Calu3 (cell line): ENCODE measurements around the gene HBP1. TPM values are rescaled to one million over a fixed set of nuclear protein-coding genes. Genes with fewer than 3 reads are reported as not detected.
"Not testable (repeated sequence)": the region's sequence is repeated elsewhere in the genome, so short reads cannot be mapped to it uniquely, and the experiment has no call there.

ENCODE experiments used
- BruUV-seq: library from RNA; stranded (reverse); fragments of 400-500 nt; replicated peaks from 2 replicates; lab custom pipeline; 2021; lab: Mats Ljungman, UMichigan
- CTCF ChIA-PET: fragments of 300-600 bp; sonication (Branson Sonifier 250); formaldehyde crosslinking; loops from one replicate; lab custom pipeline; 2022; ENCODE audit warnings: antibody characterized with exemption; lab: Charles Lee
- DNase-seq: peaks from one replicate; pipeline ENCODE4 v3.0.0; 2022
- H3K27ac Mint-ChIP-seq: one replicate; pipeline ENCODE4 v1.8.0; 2022; ENCODE audit warnings: mixed read lengths; ENCODE audit not compliant: unreplicated experiment
- H3K27me3 Mint-ChIP-seq: one replicate; pipeline ENCODE4 v1.8.0; 2022; ENCODE audit warnings: mixed read lengths; ENCODE audit not compliant: unreplicated experiment
- H3K36me3 Mint-ChIP-seq: one replicate; pipeline ENCODE4 v1.8.0; 2022; ENCODE audit warnings: mild to moderate bottlenecking, moderate library complexity, mixed read lengths; ENCODE audit not compliant: insufficient read depth, unreplicated experiment
- H3K4me1 Mint-ChIP-seq: one replicate; pipeline ENCODE4 v1.8.0; 2022; ENCODE audit warnings: mild to moderate bottlenecking, low read depth, mixed read lengths; ENCODE audit not compliant: unreplicated experiment
- H3K4me3 Mint-ChIP-seq: one replicate; pipeline ENCODE4 v1.8.0; 2022; ENCODE audit warnings: mild to moderate bottlenecking, low read depth, moderate library complexity, mixed read lengths; ENCODE audit not compliant: unreplicated experiment
- H3K9me3 Mint-ChIP-seq: one replicate; pipeline ENCODE4 v1.8.0; 2022; ENCODE audit warnings: low read depth, mixed read lengths; ENCODE audit not compliant: unreplicated experiment
- intact Hi-C: fragments of 100-400 bp; cut with micrococcal nuclease; formaldehyde crosslinking; loops from one replicate; pipeline ENCODE4 v1.10.0; 2022; ENCODE audit not compliant: unreplicated experiment
- total RNA-seq: library from RNA; stranded (reverse); gene quantifications from 2 replicates; pipeline ENCODE4 v1.2.3, GENCODE V29; 2022
- TF ChIP-seq, protein P1 (sequence below): fragments of 200-600 bp; IDR thresholded peaks from one replicate; pipeline ENCODE4 v1.8.0; 2022; ENCODE audit warnings: antibody characterized with exemption; ENCODE audit not compliant: unreplicated experiment

HBP1 gene
- total RNA-seq, 1 experiment from 2014 or later, result 32.0 TPM

DNA sequence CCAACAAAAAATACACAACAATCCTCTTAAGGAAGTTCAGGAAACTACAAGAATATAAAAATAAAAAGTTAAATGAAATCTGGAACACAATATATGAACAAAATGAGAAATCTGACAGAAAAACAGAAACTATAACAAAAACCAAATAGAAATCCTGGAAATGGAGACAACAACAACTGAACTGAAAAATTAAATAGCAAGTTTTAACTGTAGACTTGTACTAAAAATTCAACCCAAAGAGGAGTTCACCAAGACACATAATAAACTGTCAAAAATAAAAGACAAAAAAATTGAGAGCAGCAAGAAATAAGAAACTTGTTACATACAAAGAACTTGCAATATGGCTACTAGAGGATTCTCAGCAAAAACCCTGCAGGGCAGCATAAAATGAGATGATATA lies 45.1 kb downstream of the HBP1 start:
- TF ChIP-seq, protein P1, sequence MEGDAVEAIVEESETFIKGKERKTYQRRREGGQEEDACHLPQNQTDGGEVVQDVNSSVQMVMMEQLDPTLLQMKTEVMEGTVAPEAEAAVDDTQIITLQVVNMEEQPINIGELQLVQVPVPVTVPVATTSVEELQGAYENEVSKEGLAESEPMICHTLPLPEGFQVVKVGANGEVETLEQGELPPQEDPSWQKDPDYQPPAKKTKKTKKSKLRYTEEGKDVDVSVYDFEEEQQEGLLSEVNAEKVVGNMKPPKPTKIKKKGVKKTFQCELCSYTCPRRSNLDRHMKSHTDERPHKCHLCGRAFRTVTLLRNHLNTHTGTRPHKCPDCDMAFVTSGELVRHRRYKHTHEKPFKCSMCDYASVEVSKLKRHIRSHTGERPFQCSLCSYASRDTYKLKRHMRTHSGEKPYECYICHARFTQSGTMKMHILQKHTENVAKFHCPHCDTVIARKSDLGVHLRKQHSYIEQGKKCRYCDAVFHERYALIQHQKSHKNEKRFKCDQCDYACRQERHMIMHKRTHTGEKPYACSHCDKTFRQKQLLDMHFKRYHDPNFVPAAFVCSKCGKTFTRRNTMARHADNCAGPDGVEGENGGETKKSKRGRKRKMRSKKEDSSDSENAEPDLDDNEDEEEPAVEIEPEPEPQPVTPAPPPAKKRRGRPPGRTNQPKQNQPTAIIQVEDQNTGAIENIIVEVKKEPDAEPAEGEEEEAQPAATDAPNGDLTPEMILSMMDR, result no peak
- intact Hi-C loops, result no loop called here
- Mint-ChIP-seq H3K27ac (no peak overlapping the region), H3K27me3 (no peaks in the 10 kb centered on the region), H3K4me1 (no peaks in the 10 kb centered on the region), H3K4me3 (no peak overlapping the region), H3K36me3 (no peaks in the 10 kb centered on the region), H3K9me3 (no peaks in the 10 kb centered on the region)
- no TSS peak for BruUV-seq
- CTCF ChIA-PET, result no interaction called here
- no peak for DNase-seq

DNA sequence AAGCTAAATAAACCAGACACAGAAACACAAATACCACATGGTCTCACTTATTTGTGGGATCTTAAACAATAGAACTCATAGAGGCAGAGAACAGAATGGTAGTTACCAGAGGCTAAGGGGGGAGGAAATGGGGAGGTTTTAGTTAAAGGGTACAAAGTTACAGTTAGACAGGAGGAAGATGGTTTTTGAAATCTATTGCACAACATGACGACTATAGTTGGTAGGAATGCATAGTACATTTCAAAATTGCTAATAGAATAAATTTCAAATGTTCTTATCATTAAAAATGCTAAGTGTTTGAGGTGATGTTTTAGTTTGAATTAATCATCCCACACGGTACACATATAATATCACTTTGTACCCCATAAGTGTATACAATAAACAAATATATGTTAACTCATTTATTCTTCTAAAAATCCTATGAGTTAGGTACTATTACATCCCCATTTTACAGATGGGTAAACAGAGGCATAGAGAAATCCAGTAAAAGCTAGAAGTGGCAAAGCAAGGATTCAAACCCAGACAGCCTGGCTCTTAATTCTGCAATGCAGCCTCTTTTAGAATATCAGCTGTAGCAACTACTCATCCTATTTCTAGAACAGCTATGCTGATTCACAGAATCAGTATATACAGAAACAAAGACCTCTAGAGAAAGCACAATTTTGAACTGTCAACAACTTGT lies 50.9 kb downstream of the HBP1 start:
- no peak overlapping the region for H3K4me3 Mint-ChIP-seq
- no peaks in the 10 kb centered on the region for H3K27me3 Mint-ChIP-seq
- no peaks in the 10 kb centered on the region for H3K36me3 Mint-ChIP-seq
- H3K27ac Mint-ChIP-seq, result no peak overlapping the region
- CTCF ChIA-PET, result no interaction called here
- intact Hi-C loops, result no loop called here
- no TSS peak for BruUV-seq
- no peaks in the 10 kb centered on the region for H3K4me1 Mint-ChIP-seq
- DNase-seq, result no peak
- no peaks in the 10 kb centered on the region for H3K9me3 Mint-ChIP-seq
- TF ChIP-seq, protein P1, result no peak

DNA sequence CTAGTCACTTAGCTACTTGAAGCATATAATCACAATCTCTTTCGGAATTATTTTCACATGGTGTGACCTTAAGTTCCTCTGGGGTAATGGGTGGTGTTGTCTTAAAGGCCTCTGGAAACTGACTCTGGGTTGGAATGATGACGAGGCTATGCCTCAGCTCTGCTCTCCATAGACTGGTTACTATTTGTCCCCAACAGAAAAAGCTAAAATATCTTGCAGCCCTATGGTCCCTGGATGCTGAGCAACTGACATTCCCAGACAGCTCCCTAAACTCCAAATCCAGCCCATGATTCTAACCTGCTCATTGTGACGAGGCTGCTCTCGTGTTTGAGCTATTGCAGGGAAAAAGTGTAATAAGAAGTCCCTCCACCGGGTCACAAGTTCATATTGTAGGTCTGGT lies 51.6 kb downstream of the HBP1 start:
- Mint-ChIP-seq H3K27me3 (no peaks in the 10 kb centered on the region), H3K4me1 (no peaks in the 10 kb centered on the region), H3K36me3 (no peaks in the 10 kb centered on the region), H3K9me3 (no peaks in the 10 kb centered on the region), H3K27ac (no peak overlapping the region), H3K4me3 (no peak overlapping the region)
- no TSS peak for BruUV-seq
- CTCF ChIA-PET, result no interaction called here
- intact Hi-C loops, result no loop called here
- no peak for DNase-seq
- TF ChIP-seq, protein P1, result no peak

DNA sequence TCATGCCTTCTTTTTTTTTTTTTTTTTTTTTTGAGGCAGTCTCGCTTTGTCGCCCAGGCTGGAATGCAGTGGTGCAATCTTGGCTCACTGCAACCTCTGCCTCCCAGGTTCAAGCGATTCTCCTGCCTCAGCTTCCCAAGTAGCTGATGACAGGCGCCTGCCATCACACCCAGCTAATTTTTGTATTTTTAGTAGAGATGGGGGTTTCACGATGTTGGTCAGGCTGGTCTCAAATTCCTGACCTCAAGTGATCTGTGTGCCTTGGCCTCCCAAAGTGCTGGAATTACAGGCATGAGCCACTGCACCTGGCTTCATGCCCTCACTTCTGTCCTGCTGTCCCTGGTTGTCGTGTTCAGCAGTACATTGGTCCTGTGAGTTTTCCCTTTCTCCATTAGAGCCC lies 52.0 kb downstream of the HBP1 start:
- intact Hi-C loops, H3K27me3 Mint-ChIP-seq, DNase-seq, H3K36me3 Mint-ChIP-seq, BruUV-seq, H3K9me3 Mint-ChIP-seq, H3K4me1 Mint-ChIP-seq, H3K4me3 Mint-ChIP-seq, CTCF ChIA-PET, H3K27ac Mint-ChIP-seq: not testable (repeated sequence)

DNA sequence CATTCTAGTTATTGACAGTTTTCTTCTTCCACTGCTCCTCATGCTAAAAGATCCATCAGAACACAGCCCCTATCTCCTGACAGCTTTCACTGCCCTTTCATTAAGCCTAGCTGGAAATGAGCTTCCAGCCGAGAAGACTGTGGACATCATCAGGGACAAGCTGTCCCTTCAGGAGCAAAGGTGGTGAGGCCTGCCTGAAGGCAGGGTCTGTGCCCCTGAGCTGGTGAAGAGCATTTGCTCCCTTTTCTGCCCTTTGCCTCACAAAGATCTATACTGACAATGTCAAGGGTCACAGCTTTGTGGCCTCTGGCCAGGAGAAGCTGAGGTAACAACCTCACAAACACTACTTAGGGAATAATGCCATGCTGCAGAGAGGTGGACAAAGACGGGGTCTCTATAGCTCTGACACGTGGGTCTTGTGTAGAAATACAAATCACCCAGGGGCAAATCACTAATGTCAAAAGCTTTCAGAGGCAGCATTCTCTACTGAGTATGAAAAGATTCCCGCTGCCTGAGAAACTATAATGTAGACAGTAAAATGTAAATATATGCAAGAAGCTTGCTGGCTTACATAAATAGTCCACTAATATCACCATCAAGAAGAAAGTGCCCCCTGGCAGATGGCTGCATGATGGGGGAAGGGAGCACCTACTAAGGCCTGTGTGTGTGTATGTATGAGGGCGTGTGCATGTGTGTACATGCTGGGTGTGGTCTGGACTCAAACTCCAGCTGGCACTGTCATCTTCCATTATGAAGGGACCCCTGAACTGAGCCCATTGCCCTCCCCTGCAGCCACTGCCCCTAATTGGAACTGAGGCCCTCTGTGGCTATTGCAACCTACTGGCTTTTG lies 55.8 kb downstream of the HBP1 start:
- Mint-ChIP-seq H3K36me3 (no peaks in the 10 kb centered on the region), H3K9me3 (no peaks in the 10 kb centered on the region), H3K4me1 (no peaks in the 10 kb centered on the region), H3K27ac (no peak overlapping the region), H3K27me3 (no peaks in the 10 kb centered on the region), H3K4me3 (no peak overlapping the region)
- TF ChIP-seq, protein P1, result no peak
- intact Hi-C loops, result no loop called here
- BruUV-seq, result no TSS peak
- DNase-seq, result no peak
- CTCF ChIA-PET, result no interaction called here
